Liver (tissue), 9 donors: ENCODE results near the gene LAT. TPM values are rescaled to one million over a fixed set of nuclear protein-coding genes. Genes with fewer than 3 reads are reported as not detected.

Source experiments
- DNase-seq: peaks from one replicate; pipeline ENCODE4 v3.0.0-alpha.2; 2017; ENCODE audit warnings: low spot score
- H3K27ac ChIP-seq, 2 donors: one replicate each; pipeline ENCODE4 v1.7.0; 2013; ENCODE audit warnings: inconsistent platforms in 2 of 2, low read length in 2 of 2, control low read depth in 1 of 2, low read depth in 1 of 2, mild to moderate bottlenecking in 1 of 2
- H3K27me3 ChIP-seq, 4 donors: one replicate each; pipeline versions ENCODE4 v1.6.1 to v1.7.0; 2013; ENCODE audit warnings: low read length in 3 of 4, inconsistent platforms in 1 of 4, mild to moderate bottlenecking in 1 of 4, moderate library complexity in 1 of 4; ENCODE audit not compliant: control insufficient read depth in 4 of 4, insufficient read depth in 4 of 4
- H3K36me3 ChIP-seq, 4 donors: one replicate each; pipeline versions ENCODE4 v1.6.1 to v1.7.0; 2013; ENCODE audit warnings: low read length in 3 of 4, mild to moderate bottlenecking in 3 of 4, low read depth in 1 of 4, moderate library complexity in 1 of 4; ENCODE audit not compliant: control insufficient read depth in 4 of 4, insufficient read depth in 3 of 4
- H3K4me1 ChIP-seq, 4 donors: one replicate each; pipeline versions ENCODE4 v1.6.1 to v1.7.0; 2013; ENCODE audit warnings: low read length in 3 of 4, mild to moderate bottlenecking in 3 of 4, moderate library complexity in 1 of 4; ENCODE audit not compliant: control insufficient read depth in 4 of 4, insufficient read depth in 4 of 4
- H3K4me3 ChIP-seq, 3 donors: one replicate each; pipeline versions ENCODE4 v1.6.1 to v1.7.0; 2013; ENCODE audit warnings: low read length in 3 of 3, control low read depth in 1 of 3, low read depth in 1 of 3, mild to moderate bottlenecking in 1 of 3
- H3K9ac ChIP-seq, 2 donors: one replicate each; pipeline ENCODE4 v1.7.0; 2013; ENCODE audit warnings: low read length in 2 of 2, mild to moderate bottlenecking in 2 of 2, moderate library complexity in 2 of 2, control low read depth in 1 of 2, low read depth in 1 of 2
- H3K9me3 ChIP-seq, 4 donors: one replicate each; pipeline versions ENCODE4 v1.6.1 to v1.7.0; 2013; ENCODE audit warnings: low read length in 3 of 4; ENCODE audit not compliant: control insufficient read depth in 4 of 4
- EGR1 ChIP-seq, 2 donors: IDR thresholded peaks; 2 replicates each; pipeline ENCODE4 v1.6.1; 2016 to 2018; ENCODE audit warnings: antibody characterized with exemption in 2 of 2, low read depth in 2 of 2
- FOXA1 ChIP-seq: IDR thresholded peaks from 2 replicates; pipeline ENCODE4 v1.6.1; 2016; ENCODE audit warnings: antibody characterized with exemption
- FOXA2 ChIP-seq: IDR thresholded peaks from 2 replicates; pipeline ENCODE4 v1.6.1; 2016; ENCODE audit warnings: antibody characterized with exemption
- GABPA ChIP-seq, 2 donors: IDR thresholded peaks in 1 of 2; conservative IDR thresholded peaks in 1 of 2; 2 replicates each; pipeline ENCODE4 v1.6.1; 2016; ENCODE audit warnings: antibody characterized with exemption in 2 of 2, mild to moderate bottlenecking in 1 of 2, moderate library complexity in 1 of 2
- HNF4A ChIP-seq, 2 donors: conservative IDR thresholded peaks; 2 replicates each; pipeline ENCODE4 v1.6.1; 2016; ENCODE audit warnings: antibody characterized with exemption in 2 of 2, mild to moderate bottlenecking in 2 of 2
- HNF4G ChIP-seq: IDR thresholded peaks from 2 replicates; pipeline ENCODE4 v1.6.1; 2016; ENCODE audit warnings: antibody characterized with exemption
- JUND ChIP-seq, 2 donors: IDR thresholded peaks; 2 replicates each; pipeline ENCODE4 v1.6.1; 2016; ENCODE audit warnings: antibody characterized with exemption in 2 of 2
- NR2F2 ChIP-seq: IDR thresholded peaks from 2 replicates; pipeline ENCODE4 v1.6.1; 2016; ENCODE audit warnings: antibody characterized with exemption
- RAD21 ChIP-seq, 2 donors: IDR thresholded peaks; 2 replicates each; pipeline ENCODE4 v1.6.1; 2016; ENCODE audit warnings: antibody characterized with exemption in 2 of 2, mild to moderate bottlenecking in 2 of 2
- REST ChIP-seq: IDR thresholded peaks from 2 replicates; pipeline ENCODE4 v1.6.1; 2016; ENCODE audit warnings: antibody characterized with exemption, mild to moderate bottlenecking
- RXRA ChIP-seq, 2 donors: IDR thresholded peaks; 2 replicates each; pipeline ENCODE4 v1.6.1; 2017 to 2018; ENCODE audit warnings: antibody characterized with exemption in 2 of 2, mild to moderate bottlenecking in 1 of 2
- SP1 ChIP-seq: IDR thresholded peaks from 2 replicates; pipeline ENCODE4 v1.6.1; 2018; ENCODE audit warnings: antibody characterized with exemption, mild to moderate bottlenecking
- TAF1 ChIP-seq: conservative IDR thresholded peaks from 2 replicates; pipeline ENCODE4 v1.6.1; 2016; ENCODE audit warnings: antibody characterized with exemption, mild to moderate bottlenecking
- YY1 ChIP-seq: IDR thresholded peaks from 2 replicates; pipeline ENCODE4 v1.6.1; 2016; ENCODE audit warnings: antibody characterized with exemption, mild to moderate bottlenecking
- WGBS: extraction: QIAGEN DNeasy Blood & Tissue Kit; methylation state at CpG from one replicate; pipeline ENCODE4 v1.1.7; 2013; 5-methylcytosine and 5-hydroxymethylcytosine counted together
- polyA plus RNA-seq, 2 donors: library from polyadenylated mRNA; stranded (reverse) in 1 of 2; unstranded in 1 of 2; fragments of 200-250 nt in 1 of 2; fragments of >200 nt in 1 of 2; fragmentation: Nextera tagmentation in 1 of 2; extraction: Ambion mirVana in 1 of 2; gene quantifications; one replicate each; pipeline versions ENCODE4 v1.2.1 to v1.2.3, GENCODE V29; 2013 to 2015
- total RNA-seq, 2 donors: library from RNA; depleted of rRNA; stranded (reverse); fragments of >200 nt; gene quantifications; one replicate each; pipeline ENCODE4 v1.2.3, GENCODE V29; 2014
- TF ChIP-seq, protein P1 (sequence below): IDR thresholded peaks from 2 replicates; pipeline ENCODE4 v1.6.1; 2016; ENCODE audit warnings: antibody characterized with exemption
- TF ChIP-seq, protein P2 (sequence below): IDR thresholded peaks from 2 replicates; pipeline ENCODE4 v1.6.1; 2016; ENCODE audit warnings: antibody characterized with exemption
- TF ChIP-seq, protein P3 (sequence below): IDR thresholded peaks from 2 replicates; pipeline ENCODE4 v1.6.1; 2016; ENCODE audit warnings: antibody characterized with exemption
- TF ChIP-seq, protein P4 (sequence below): fragments of 150-350 bp; IDR thresholded peaks from 2 replicates; pipeline ENCODE4 v1.5.1; 2017; ENCODE audit warnings: improper control_type of control experiment, low read depth, low read length; ENCODE audit not compliant: missing input control
- donor health status: healthy.
- donor health status: healthy.
- donor health status: healthy.
- donor health status: healthy.
- donor health status: healthy.

Gene LAT
- total and polyA plus RNA-seq, 4 donors, result 1.3 to 2.3 (median 1.6) TPM

- DNase-seq, result no peak
- H3K4me3 ChIP-seq, result no peak overlapping the region
- H3K9ac ChIP-seq, result no peak overlapping the region
- peaks cover 6 to 49% (median 9%) of the 10 kb centered on the region in 4 donors for H3K36me3 ChIP-seq
- peaks cover 0 to 3% (median 0%) of the 10 kb centered on the region in 4 donors for H3K9me3 ChIP-seq
- TF ChIP-seq, protein P1, sequence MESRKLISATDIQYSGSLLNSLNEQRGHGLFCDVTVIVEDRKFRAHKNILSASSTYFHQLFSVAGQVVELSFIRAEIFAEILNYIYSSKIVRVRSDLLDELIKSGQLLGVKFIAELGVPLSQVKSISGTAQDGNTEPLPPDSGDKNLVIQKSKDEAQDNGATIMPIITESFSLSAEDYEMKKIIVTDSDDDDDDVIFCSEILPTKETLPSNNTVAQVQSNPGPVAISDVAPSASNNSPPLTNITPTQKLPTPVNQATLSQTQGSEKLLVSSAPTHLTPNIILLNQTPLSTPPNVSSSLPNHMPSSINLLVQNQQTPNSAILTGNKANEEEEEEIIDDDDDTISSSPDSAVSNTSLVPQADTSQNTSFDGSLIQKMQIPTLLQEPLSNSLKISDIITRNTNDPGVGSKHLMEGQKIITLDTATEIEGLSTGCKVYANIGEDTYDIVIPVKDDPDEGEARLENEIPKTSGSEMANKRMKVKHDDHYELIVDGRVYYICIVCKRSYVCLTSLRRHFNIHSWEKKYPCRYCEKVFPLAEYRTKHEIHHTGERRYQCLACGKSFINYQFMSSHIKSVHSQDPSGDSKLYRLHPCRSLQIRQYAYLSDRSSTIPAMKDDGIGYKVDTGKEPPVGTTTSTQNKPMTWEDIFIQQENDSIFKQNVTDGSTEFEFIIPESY, result no peak
- TF ChIP-seq TAF1 (no peak), YY1 (no peak), FOXA2 (no peak), NR2F2 (no peak), SP1 (no peak), HNF4G (no peak), EGR1 (IDR thresholded peaks at IDR 0.05; ENCODE audit: low read depth in 2 of 2) (no peak), GABPA (IDR thresholded peaks at IDR 0.05 in 1 of 2, conservative IDR thresholded peaks at IDR 0.05 in 1 of 2) (no peak), REST (no peak), RAD21 (IDR thresholded peaks at IDR 0.05) (no peak), FOXA1 (no peak), JUND (IDR thresholded peaks at IDR 0.05) (no peak), HNF4A (conservative IDR thresholded peaks at IDR 0.05) (no peak), RXRA (IDR thresholded peaks at IDR 0.05) (no peak)
- TF ChIP-seq, protein P2, sequence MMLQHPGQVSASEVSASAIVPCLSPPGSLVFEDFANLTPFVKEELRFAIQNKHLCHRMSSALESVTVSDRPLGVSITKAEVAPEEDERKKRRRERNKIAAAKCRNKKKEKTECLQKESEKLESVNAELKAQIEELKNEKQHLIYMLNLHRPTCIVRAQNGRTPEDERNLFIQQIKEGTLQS, result no peak
- TF ChIP-seq, protein P3, sequence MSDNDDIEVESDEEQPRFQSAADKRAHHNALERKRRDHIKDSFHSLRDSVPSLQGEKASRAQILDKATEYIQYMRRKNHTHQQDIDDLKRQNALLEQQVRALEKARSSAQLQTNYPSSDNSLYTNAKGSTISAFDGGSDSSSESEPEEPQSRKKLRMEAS, result no peak
- TF ChIP-seq, protein P4, sequence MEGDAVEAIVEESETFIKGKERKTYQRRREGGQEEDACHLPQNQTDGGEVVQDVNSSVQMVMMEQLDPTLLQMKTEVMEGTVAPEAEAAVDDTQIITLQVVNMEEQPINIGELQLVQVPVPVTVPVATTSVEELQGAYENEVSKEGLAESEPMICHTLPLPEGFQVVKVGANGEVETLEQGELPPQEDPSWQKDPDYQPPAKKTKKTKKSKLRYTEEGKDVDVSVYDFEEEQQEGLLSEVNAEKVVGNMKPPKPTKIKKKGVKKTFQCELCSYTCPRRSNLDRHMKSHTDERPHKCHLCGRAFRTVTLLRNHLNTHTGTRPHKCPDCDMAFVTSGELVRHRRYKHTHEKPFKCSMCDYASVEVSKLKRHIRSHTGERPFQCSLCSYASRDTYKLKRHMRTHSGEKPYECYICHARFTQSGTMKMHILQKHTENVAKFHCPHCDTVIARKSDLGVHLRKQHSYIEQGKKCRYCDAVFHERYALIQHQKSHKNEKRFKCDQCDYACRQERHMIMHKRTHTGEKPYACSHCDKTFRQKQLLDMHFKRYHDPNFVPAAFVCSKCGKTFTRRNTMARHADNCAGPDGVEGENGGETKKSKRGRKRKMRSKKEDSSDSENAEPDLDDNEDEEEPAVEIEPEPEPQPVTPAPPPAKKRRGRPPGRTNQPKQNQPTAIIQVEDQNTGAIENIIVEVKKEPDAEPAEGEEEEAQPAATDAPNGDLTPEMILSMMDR, result no peak
- H3K4me1 ChIP-seq, result no peaks in the 10 kb centered on the region
- H3K27me3 ChIP-seq, result no peaks in the 10 kb centered on the region
- WGBS, result 91% methylated on average over 9 of the region's 9 CpGs
- no peak overlapping the region for H3K27ac ChIP-seq
Measured at GRCh38 chr16:28986046-28986445, 1.2 kb downstream of the LAT start.
